Activated CD4-positive, CD25-positive, alpha-beta regulatory T cell treated with anti-CD3 and anti-CD28 coated beads, Interleukin-2, amount 50 U/mL, for 24 hours (primary cell): ENCODE measurements around the gene ABCA13.

Source experiments
- ATAC-seq, 2 donors: fragments of 150-1000 bp; cut with Tn5 transposase; one replicate each; pipeline ENCODE4 v1.10.0; 2021; ENCODE audit warnings: mild to moderate bottlenecking in 1 of 2, moderate library complexity in 1 of 2

Gene ABCA13

DNA sequence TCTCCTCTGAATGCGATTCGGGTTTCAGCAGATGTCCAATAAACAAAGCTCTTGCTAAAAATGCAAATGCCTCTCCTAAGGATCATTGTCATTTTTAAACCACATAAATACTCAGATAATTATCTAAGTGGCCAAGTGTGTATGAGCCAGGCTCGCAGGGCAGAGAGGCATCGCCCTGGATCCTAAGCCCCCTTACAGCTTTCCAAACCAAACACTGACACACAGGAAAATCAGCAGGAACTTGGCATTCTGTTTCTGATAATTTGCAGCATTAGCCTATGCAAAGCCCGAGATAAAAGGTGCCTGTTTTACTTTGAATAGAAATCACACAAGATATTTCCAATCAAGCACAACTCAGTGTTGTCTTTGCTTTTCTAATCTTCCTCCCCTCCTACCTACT lies 134.4 kb downstream of the ABCA13 start:
- ATAC-seq, result no peak

DNA sequence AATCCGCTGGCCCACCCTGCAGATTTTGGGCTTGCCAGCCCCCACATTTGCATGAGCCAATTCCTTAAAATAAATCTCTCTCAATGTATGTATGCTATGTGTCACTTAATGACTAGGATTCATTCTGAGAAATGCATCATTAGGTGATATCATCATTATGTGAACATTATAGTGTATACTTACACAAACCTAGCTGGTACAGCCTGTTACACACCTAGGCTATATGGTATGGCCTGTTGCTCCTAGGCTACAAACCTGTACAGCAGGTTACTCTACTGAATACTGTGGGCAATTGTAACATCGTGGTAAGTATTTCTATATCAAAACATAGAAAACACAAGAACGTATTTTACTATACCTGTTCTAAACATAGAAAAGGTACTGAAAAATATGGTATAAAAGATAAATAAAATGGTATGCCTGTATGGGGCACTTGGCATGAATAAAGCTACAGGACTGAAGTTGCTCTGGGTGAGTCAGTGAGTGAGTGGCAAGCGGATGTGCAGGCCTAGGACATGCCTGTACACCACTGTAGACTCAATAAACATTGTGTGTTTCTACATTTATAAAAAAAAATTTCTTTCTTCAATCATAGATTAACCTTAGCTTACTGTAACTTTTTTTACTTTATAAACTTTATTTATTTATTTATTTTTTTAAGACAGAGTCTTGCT lies 135.9 kb downstream of the ABCA13 start:
- ATAC-seq, result peak; percentile 32 to 51

DNA sequence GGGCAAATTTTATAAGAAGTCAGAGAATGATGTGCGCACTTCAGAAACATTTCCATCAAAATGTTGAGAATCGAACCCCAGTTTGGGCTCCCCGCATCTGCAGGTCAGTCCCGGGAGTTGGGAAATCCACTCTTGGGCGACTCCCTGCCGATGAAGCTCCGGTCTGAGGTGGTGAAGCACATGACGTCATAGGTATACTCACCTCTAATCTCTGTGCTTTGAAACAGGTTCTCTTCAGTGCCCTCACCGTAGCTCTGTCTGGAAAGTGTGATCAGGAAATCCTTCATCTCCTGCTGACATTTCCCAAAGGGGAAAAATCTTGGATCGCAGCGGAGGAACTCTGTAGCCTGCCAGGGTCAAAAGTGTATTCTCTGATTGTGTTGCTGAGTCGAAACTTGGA lies 138.5 kb downstream of the ABCA13 start:
- no peak for ATAC-seq

DNA sequence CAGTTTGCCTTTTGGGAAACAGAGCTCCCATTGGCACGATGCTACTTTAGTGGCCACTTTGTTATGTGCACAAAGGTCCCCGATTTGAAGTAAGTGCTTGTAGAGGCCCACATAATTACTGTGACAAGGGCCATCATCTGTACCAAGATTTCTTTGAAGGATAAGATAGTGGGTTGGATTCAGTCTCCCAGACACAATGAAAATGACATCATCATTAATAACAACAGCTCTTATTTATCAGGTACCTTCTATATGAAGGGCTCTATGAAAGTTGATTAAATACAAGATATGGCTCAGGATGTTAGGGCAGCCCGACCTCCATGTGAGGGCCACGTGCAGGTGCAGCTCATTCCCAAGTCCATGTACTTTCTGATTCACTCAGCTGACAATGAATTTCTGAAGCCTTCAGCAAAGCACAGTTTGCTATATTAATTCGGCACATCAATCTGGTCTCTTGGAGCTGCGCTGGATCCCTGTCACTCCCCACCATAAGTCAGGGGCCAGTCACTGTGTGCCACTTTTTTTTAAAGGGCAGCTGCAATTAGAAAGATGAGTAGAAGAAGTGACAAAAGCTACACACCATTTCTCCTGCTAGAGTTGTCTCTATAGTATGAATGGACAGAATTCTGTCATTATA lies 140.3 kb downstream of the ABCA13 start:
- ATAC-seq, result no peak

DNA sequence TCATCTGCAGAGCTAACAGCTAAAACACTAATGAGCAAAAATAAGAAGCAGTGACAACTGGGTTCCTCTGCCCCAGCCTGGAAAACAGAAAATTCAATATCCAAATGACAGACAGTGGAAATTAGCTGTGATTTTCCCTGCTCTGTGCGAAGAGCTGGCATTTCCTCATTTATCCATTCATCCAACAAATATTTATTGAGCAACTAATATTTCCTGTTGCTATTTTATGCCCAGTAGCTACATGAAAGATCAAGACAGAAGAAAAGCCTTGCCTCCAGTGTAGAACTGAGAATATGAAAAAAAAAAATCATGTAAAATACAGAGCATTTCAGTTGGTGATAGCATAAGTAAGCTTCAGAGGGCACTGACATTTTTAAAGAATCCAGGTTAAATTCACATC lies 140.9 kb downstream of the ABCA13 start:
- no peak for ATAC-seq

DNA sequence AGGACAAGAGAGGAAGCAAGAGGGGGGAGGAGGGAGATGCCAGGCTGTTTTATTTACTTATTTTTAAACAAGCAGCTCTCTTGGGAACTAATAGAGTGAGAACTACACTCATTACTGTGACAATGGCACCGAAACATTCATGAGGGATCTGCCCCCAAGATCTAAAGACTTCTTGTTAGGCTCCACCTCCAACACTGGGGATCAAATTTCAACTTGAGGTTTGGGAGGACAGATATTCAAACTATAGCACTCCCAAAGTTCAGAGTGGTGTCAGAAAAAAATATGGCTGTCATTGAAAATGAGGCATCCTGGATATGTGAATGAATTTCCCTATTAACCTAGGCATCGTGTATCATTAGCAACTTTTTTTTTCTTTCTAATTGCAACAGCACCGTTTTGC lies 145.5 kb downstream of the ABCA13 start:
- ATAC-seq, result no peak

DNA sequence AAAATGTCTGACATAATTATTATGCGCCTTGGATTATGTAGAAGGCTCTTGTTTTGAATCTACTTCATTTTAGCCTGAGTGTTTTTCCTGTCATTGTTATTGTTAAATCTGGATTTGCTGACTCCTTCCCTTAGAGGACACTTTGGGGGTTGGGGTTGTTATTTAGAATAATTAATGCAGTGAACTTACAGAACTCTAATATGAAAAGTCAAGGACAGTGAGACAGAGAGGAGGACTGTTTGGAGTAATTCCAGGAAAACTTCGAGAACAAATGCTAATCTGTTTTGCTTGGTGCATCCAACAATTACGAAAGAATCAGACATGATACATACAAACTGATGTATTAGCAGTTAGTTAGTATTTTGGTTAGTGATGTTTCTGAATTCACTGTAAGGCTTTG lies 146.1 kb downstream of the ABCA13 start:
- ATAC-seq, result no peak

DNA sequence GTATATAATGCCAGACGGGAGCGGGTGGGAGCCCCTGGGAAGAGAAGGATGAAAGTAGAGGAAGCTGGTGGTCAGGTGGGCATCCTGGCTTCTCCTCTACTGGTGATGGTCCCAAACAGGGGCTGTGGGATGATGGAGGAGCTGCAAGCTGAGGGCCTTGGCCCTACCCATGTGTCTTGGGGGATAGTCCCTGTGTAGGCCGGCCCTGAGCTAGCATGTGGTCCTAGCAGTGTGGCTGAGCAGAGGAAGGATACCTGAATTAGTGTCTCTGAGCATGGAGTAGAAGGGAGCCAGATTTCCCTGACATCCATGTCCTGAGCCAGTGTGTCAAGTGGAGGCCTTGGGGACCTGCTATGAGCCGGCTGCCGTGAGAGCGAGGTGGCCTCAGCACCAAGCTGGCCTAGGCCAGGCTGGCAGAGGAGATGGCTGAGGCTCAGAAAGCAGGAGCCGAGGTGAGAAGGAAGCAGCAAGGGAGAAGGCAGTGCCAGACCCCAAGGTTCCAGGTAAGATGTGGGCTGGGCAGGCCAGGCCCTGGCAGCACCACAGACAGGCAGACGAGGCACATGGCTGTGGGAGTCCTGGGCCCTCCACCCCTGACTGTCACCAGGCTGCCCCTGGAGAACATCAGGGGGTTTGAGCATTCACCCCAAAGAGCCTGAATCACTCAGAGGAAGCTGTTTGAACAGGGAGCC lies 150.2 kb downstream of the ABCA13 start:
- no peak for ATAC-seq

DNA sequence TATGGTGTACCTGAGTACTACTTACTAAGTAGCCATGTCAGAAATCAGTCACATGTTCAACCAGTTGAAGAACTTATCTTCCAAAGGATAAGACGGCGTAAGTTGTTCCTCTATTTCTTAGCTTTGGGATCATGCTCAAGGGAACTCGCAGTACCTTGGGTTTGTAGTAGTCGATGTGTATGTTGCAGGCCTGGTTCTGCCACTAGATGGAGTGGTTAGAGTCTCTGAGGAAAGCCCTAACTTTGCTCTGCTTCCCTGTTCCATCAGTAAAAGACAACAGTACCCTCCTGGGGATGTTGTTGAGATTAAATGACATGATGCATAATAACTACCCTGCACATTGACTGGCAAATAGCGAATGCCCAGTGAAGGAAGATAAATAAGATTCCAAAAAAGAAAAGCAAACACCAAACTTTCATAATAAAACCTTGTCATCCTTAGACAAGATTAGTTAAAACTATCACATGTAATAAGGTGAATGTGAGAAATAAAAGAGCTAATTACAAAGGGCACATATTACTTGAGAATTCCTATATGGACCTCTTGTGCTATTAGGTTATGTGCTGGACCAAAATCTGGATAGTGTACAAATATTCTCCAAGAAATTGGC lies 165.9 kb downstream of the ABCA13 start:
- no peak for ATAC-seq

DNA sequence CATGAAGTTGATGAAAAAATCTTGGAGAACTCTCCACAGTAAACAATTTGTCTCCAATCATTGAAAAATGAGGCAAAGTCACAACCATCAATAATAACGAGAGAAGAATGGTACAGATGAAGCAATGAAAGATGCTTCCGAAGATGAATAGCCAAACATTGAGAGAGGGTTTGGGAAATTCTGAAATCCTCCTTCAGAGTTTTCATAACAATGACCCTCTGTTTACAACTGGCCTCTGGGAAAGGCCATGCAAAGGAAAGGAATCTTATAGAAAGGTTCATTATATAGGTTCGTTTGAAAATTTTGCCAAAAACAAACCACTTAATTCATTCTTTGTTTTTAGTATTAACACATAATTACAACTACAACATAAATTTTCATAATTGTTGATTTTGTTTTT lies 166.5 kb downstream of the ABCA13 start:
- no peak for ATAC-seq

DNA sequence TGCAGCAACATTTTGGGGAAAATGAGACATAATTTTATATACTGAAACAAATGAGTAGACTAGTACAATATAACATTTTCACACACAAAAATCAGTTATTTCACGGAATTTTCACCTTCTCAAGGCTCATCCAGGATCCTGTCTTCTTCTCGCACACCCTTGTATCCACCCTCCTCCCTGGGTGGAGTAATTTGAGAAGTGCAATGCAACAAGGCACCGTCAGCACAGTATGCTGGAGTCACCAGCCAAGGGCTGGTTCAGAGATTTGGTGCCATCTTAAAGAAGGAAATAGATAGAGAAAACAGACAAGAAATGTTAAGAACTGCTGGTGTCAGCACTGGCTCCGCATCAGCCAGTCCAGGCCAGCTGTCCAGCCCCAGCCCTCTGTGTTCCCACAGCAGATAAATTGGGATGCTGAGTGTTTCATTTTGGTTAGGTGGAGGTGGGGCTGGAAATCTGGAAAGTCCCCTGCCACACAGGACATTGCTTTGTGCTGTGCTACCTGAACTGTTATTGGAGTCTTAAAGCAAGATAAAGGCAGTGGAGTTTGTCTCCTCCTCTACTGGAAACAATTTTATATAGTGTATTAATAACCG lies 176.1 kb downstream of the ABCA13 start:
- ATAC-seq, result no peak

DNA sequence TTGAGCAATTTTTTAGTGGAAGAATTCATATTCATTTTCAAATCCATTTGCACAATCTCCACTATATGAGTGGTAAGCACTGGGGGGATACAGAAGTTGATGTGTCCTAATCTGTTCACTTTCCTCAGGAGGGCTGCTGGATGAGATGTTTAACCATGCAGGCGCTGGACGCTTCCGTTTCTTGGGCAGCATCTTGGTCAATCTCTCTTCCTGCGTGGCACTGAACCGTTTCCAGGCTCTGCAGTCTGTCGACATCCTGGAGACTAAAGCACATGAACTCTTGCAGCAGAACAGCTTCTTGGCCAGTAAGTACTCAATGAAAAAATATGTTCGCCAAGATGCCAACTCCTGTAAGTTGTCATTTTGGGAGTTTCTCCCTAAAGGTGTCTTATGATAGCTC lies 179.3 kb downstream of the ABCA13 start:
- no peak for ATAC-seq

DNA sequence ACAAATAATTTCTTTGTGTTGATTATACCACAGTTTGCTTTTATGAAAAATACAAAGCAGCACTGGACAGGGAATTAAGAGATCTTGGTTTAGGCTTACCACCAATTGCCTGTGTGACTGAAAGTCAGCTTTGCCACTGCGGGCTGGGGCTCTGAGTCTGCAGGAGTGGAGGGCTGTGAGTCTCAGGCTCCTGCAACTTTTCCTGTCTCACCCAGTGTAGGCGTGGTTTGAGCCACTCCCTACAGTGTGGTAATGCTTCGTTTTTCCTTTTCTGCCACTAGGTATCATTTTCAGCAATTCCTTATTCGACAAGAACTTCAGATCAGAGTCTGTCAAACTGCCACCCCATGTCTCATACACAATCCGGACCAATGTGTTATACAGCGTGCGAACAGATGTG lies 180.6 kb downstream of the ABCA13 start:
- no peak for ATAC-seq

DNA sequence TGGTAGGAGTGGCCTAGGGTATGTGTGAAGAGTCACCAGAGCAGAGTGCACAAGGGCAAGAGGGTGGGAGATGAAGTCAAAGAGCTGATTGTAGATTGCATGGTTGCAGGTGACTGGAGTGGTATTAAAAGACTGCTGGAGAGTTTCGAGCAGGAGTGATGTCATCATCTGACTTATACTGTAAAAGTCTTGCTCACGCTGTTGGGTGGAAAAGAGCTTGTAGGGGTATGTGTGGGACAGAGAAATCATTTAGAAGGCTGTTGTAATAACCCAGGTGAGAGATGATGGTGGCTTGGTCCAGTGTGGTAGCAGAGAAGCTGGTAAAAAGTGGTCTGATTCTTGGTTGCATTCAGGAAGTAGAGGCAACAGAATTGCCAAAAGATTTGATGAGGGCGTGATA lies 184.1 kb downstream of the ABCA13 start:
- no peak for ATAC-seq

DNA sequence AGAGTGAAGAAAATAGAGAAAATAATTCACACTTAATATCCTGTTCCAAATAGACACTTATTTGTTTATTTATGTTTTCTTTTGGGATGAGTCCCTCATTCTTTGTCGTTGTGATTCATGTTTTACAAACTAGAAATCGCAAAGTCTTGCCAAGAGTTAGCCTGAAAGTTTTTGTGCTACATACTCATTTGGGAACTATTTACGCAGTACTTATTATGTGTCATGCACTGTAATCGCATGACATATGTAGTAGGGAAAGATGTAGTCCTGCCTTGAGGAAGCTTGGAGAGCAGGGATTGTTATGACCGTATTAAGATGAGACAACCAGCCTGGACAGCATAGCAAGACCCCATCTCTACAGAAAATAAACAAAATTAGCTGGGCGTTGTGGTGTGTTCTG lies 189.3 kb downstream of the ABCA13 start:
- no peak for ATAC-seq

DNA sequence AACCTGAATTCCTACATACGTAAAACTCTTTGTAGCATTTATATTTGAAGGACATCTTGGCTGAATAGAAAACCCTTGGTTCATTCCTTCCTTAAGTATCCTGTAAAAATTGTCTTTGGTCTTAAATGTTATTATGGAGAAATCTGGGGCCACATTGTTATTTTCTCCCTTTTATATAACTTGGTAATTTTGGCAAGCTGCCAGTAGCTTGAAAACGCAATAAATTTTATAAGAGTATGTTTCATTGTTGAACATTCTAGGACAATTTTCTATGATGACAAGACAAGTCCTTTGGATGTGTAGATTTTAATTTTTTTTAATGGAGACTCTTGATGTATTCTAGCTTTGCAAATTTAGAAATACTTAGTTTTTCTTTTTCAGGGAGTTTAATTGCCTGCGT lies 191.9 kb downstream of the ABCA13 start:
- no peak for ATAC-seq

DNA sequence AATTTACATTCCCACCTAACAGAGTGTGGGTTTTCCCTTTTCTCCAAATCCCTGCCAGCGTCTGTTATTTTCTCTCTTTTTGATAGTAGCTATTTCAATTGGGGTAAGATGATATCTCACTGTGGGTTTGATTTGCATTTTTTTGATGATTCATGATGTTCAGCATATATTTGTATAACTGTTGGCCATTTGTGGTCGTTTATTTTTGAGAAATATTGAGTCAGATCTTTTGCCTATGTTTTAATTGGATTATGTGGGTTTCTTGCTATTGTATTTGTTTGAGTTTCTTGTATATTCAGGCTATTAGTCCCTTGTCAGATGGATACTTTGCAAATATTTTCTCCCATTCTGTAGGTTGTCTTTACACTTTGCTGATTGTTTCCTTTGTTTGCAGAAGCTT lies 193.8 kb downstream of the ABCA13 start:
- ATAC-seq, result no peak

DNA sequence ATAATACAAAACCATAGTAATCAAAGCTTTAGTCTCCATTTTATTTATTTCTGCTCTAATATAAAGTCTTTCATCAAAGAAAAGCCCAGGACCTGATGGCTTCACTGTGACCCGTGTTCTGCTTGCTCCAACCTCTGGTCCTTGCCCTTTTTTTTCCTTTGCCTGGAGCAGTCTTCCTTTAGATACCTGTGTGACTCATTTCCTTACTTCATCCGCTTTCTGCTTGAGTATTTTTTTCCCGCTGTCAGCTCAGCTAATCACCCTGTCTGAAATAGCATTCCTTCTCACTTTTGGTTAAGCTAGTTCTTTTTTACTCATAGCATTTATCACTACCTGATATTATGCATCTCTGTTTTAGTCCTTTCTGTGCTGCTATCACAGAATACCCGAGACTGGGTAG lies 194.8 kb downstream of the ABCA13 start:
- no peak for ATAC-seq

DNA sequence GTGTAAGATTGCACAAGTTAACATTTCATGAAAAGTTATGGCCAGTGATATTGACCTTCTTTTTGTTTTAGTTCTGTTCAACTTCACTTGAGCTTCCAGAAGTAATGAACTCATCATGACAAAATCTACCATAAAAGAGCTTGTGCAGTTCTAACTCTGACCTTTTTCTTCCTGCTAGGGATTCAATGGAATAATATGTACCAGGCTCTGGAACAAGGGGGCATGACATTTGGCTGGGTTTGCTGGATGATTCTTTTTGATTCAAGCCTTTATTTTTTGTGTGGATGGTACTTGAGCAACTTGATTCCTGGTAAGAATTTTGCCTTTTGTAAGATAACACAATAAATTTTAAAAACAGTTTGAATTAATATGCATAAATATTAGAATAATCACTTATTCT lies 205.0 kb downstream of the ABCA13 start:
- no peak for ATAC-seq

DNA sequence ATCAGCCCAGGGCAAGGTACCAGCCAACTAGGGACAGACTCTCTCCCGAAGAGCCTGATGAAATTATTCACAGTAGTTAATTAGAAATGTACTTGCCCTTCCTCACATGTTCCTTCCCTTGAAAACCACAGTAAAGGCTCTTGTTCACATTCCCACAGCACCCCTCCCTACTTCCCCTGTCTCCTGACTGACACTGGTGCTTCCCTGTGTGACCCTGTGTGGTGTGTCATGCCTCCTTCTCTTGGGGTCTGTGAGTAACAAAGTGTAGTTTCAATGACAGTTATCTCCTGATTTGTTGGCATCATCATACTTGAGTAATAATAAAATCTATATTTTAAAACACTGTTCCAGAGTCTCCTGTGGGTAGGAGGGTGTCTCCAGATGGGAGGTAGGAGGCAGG lies 209.7 kb downstream of the ABCA13 start:
- ATAC-seq, result peak in 1 of 2 donors; percentile 13

DNA sequence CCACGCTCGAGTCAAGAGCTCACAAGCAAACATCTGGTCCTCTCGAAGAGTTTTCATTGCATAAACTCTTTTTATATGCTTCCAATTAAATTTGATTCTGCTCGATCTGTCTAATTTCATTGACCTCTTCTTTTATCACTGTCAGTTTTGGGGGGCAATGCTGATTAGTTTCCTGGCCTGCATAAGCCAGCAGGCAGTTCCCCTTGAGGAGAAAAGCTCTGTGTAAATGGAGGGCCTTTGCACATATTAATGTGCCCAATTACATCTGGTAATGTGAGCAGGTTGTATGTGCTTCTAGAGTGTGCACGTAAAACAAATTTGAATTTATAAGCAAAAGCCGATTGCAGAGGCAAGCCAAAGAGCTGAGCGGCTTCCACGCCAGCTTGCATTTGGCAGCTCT lies 210.3 kb downstream of the ABCA13 start:
- ATAC-seq, result no peak

DNA sequence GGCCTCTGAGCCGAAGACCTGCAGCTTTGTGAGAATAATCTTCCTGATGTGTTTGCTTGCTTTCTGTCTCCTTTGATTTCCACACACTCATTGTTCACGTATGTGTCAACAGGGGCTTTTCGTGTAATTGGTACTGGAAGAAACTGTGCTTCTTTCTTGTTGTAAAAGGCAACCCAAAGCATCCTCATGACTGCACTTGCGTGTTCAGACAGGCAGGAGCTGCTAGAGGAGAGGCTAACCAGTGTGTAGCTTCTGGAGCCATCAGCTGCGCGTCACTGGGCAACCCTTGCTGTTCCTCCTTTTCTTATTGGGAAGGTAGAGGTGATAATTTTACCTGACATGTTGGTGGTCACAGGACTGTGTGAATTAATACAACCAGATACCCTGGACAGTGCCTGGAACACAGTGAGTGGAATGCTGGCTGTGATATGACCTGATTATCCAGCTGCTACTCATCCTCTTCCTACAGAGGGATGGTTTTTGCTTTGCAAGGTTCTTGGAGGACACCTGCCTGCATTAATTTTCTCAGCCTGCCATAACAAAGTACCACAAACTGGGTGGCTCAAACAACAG lies 213.0 kb downstream of the ABCA13 start:
- no peak for ATAC-seq

DNA sequence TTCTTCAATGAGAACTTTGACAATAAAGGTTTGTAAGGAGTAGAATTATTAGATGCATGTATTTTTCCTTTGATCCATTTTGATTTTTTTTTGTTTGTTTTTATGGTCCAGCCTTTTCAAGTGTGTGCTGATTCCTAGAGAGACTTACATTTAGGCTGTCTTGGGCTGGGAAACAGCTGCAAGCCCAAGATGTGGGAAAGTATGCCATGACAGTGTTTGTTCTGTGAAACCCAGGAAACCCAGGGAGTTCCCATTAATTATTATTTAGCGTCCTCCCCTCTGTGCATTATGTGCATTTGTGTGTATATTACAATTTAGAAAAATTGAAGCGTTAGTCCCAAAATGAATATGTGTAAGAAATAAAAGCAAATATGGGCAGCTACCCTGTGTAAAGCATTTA lies 216.7 kb downstream of the ABCA13 start:
- ATAC-seq, result no peak
